Embryonic facial prominence (tissue), 1 donor: ENCODE measurements around the gene CCDC78.

Source experiments
- DNase-seq: peaks from one replicate; pipeline ENCODE4 v3.0.0-alpha.2; 2016; ENCODE audit errors: extremely low spot score

CCDC78 gene

DNA sequence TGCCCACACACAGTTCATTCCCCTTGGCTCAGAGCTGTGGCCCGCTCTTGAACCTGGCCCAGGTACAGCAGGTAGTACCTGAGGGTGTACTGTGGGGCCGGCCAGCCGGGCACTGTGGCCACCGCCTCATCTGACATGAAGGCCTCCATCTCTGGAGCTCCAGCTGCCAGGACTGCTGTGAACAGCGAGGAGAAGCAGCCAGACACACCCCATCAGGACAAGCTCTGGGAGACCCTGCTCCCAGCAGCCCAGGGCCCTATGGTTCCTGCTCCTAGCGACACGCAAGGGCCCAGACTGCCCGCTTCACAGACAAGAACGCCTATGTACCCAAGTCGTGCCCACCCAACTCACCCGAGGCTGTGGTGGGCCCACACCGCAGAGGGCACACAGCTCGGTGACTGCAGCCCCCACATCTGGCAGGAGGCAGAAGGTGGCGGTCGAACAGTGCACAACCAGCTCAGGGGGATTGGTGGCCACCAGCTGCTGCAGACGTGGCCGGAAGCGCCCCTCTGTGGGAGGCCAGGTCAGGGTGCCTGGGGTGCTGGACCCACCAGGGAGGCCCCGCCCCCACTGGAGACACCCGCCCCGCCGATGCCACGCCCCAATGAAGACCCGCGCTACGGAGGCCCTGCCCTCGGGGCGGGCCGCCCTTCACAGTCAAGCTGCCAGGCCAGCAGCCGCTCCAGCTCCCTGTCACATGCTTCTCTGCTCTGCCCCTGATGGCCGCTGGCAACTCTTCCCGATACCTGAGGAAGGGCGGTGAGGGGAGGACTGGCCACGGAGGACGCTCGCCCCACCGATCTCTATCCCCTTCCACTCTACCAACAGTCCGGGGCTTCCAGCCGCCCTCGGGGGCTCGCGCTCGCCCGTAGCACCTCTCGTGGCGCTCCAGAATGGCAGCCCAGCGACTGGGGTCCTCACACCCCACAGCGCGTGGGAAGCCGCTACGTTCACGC is 47.1 kb downstream of the CCDC78 start:
- peak; percentile 48 for DNase-seq

GRCh38 chr16:678209-678857 is 47.9 kb downstream of the CCDC78 start:
- DNase-seq = no peak

DNA sequence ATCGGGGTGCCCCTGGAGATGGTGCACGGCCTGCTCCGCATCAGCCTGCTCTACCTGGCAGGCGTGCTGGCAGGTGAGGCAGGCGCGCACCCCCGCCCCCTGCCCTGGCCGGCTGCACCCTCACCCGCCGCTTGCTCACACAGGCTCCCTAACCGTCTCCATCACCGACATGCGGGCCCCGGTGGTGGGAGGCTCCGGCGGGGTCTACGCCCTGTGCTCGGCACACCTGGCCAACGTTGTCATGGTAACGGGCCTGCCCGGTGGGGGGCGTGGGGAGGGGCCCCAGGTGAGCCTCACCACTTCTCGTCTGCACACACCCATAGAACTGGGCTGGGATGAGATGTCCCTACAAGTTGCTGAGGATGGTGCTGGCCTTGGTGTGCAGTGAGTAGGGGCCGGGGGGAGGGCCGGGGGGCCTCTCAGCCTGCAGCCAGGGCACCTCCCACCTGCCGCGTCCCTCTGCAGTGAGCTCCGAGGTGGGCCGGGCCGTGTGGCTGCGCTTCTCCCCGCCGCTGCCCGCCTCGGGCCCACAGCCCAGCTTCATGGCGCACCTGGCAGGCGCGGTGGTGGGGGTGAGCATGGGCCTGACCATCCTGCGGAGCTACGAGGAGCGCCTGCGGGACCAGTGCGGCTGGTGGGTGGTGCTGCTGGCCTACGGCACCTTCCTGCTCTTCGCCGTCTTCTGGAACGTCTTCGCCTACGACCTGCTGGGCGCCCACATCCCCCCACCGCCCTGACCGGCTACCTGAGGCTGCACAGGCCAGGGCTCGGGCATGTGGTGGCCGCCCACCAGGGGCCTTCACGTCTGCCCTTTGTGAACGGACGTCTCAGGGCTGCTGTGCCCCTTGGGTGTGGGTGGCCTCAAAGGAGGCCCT is 48.7 kb downstream of the CCDC78 start:
- DNase-seq = no peak

GRCh38 chr16:676913-677312 is 49.3 kb downstream of the CCDC78 start:
- no peak for DNase-seq

- DNase-seq = no peak
Measured at GRCh38 chr16:676565-676902, 49.7 kb downstream of the CCDC78 start.

- DNase-seq = no peak
Measured at GRCh38 chr16:675884-676564, 50.2 kb downstream of the CCDC78 start.

DNA sequence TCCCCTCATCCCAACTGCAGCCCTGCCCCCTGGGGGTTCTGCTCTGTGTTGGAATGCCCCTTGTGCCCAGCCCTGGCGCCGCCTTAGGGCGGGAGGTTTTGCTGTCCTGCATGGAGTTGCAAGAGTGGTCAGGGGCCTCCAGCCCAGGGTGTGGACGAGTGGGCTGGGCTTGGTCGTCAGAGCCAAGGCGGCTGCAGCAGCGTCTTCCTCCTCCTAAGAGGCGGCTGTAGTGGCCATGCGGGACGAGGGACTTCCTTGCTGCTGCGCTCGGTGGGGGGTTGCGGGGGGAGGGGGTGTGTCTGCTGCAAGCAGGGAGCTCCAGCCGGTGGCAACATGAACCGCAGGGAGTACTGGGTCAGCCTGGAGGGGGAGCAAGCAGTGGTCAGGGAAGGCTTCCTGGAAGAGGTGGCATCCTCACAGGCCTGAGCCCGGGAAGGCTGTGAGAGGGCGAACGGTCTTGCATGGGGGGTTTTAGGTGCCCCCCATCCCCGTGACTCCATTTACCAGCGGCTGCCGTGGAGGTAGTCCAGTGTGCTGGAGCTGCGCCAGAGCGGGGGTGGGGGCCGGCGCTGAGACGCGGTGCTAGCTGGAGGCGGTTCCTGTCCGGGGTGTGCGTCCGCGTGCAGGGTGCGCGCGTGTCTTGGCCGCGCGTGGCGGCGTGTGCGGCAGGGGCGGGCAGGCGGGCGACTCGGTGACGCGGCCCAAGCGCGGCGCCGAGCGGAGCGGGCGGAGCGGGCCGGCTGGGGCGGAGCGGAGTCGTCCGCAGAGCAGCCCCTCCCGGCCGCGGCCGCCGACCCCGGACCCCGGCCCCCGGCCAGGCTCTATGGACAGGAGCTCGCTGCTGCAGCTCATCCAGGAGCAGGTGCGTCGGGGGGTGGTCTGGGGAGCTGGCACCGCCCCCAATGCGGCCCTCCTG is 51.0 kb downstream of the CCDC78 start, which contains the start of gene RHBDL1:
Gene RHBDL1, plus strand, starts transcription at position 704 of the 916 bp plus-strand sequence. Its CDS starts 120 bp downstream, at position 824.
- no peak for DNase-seq

DNA sequence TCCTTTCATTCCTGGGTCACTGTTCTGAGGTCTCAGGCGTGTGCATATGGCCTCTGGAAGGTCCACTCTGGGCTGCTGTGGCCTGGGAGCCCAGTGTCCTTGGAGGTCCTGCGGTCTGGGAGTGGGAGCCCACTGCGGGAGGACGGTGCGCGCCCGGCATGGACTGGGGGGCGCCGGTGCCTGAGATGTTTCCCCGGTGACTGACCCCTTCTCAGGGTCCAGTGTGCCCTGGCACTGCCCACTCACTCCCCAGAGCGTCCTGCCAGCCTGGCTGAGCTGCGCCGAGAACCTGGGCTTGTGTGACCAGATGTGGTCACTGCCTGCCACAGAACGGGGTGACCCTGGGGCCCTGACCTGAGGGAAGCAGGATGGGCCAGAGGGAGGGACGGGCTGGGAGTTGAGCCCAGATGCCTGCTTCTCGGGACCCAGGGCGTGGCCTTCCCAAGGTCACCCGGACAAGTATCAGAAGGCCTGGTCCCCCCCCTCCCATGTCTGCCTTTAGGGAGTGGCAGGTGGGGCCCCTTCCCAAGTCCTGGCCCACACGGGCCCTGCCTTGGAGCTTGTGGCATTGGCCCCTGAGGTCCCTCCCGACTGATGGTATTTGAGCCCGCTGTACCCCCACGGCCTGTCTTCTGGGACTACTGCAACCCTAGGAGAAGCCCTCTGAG is 51.9 kb downstream of the CCDC78 start:
- DNase-seq = no peak

- no peak for DNase-seq
Measured at GRCh38 chr16:673399-673991, 52.7 kb downstream of the CCDC78 start.

GRCh38 chr16:672851-673250 is 53.4 kb downstream of the CCDC78 start:
- DNase-seq = no peak
